TTC549 (cell line): Measurements from ENCODE around the gene IGF2.
"Not testable (repeated sequence)": the region's sequence is repeated elsewhere in the genome, so short reads cannot be mapped to it uniquely, and the experiment has no call there.

ENCODE experiments used
- FAIRE-seq: peaks from 2 replicates; lab custom pipeline; 2012; peaks lifted over from hg19 to GRCh38; lab: Jason Lieb, UNC

Gene IGF2

GRCh38 chr11:2139123-2139521 lies at the start of gene IGF2:
Gene IGF2 (minus strand): TSS chr11:2139389. CDS start chr11:2135523, 3,866 bp downstream.
- no peak for FAIRE-seq

- FAIRE-seq: no peak
Measured at GRCh38 chr11:2188745-2189144, 49.6 kb upstream of the IGF2 start.

GRCh38 chr11:2187280-2187707 lies 48.1 kb upstream of the IGF2 start:
- FAIRE-seq: no peak

GRCh38 chr11:2186669-2187279 lies 47.6 kb upstream of the IGF2 start:
- no peak for FAIRE-seq

GRCh38 chr11:2185324-2186085 lies 46.3 kb upstream of the IGF2 start:
- FAIRE-seq: no peak

- no peak for FAIRE-seq
Measured at GRCh38 chr11:2182692-2183474, 43.7 kb upstream of the IGF2 start.

GRCh38 chr11:2182075-2182474 lies 42.9 kb upstream of the IGF2 start:
- FAIRE-seq: no peak

- no peak for FAIRE-seq
Measured at GRCh38 chr11:2180789-2181370, 41.7 kb upstream of the IGF2 start.

- no peak for FAIRE-seq
Measured at GRCh38 chr11:2180347-2180746, 41.2 kb upstream of the IGF2 start.

GRCh38 chr11:2179516-2179915 lies 40.3 kb upstream of the IGF2 start:
- no peak for FAIRE-seq

GRCh38 chr11:2178906-2179494 lies 39.8 kb upstream of the IGF2 start:
- no peak for FAIRE-seq

GRCh38 chr11:2178055-2178773 lies 39.0 kb upstream of the IGF2 start:
- not testable (repeated sequence) for FAIRE-seq

GRCh38 chr11:2177076-2177475 lies 37.9 kb upstream of the IGF2 start:
- FAIRE-seq: no peak

- FAIRE-seq: no peak
Measured at GRCh38 chr11:2176389-2176900, 37.3 kb upstream of the IGF2 start.

GRCh38 chr11:2175659-2176058 lies 36.5 kb upstream of the IGF2 start:
- no peak for FAIRE-seq

GRCh38 chr11:2174361-2174760 lies 35.2 kb upstream of the IGF2 start:
- FAIRE-seq: no peak

GRCh38 chr11:2173761-2174160 lies 34.6 kb upstream of the IGF2 start:
- no peak for FAIRE-seq

- no peak for FAIRE-seq
Measured at GRCh38 chr11:2173150-2173693, 34.0 kb upstream of the IGF2 start.

GRCh38 chr11:2172676-2173075 lies 33.5 kb upstream of the IGF2 start:
- no peak for FAIRE-seq

- FAIRE-seq: no peak
Measured at GRCh38 chr11:2171591-2172003, 32.4 kb upstream of the IGF2 start, which contains the start of gene TH. Gene TH (minus strand): TSS chr11:2171815. CDS start chr11:2171786, 29 bp downstream.
